ENCODE measurements around the gene DOCK3.
"Not testable (repeated sequence)": the region's sequence is repeated elsewhere in the genome, so short reads cannot be mapped to it uniquely, and the experiment has no call there.

DOCK3 gene

DNA sequence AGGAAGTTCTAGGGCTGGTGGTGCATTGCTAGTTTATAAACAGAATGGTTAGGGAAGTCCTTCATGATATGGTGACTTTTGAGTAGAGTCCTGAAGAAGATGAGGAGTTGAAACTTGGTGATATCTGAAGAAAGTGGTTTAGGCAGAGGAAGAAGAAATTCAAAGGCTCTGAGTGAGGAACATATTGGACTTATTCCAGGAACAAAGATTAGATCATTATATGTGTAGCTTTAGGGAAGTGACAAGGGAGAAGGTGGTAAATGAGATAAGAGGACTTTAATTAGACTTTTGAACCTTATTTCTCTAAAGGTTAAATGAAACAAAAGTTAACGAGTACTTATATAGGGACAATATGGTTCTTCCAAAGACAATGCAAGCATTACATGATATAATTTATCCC, 286.7 kb downstream of the DOCK3 start:
- DNase-seq (ENCODE audit: low spot score): no peak
- TF ChIP-seq, protein P1, sequence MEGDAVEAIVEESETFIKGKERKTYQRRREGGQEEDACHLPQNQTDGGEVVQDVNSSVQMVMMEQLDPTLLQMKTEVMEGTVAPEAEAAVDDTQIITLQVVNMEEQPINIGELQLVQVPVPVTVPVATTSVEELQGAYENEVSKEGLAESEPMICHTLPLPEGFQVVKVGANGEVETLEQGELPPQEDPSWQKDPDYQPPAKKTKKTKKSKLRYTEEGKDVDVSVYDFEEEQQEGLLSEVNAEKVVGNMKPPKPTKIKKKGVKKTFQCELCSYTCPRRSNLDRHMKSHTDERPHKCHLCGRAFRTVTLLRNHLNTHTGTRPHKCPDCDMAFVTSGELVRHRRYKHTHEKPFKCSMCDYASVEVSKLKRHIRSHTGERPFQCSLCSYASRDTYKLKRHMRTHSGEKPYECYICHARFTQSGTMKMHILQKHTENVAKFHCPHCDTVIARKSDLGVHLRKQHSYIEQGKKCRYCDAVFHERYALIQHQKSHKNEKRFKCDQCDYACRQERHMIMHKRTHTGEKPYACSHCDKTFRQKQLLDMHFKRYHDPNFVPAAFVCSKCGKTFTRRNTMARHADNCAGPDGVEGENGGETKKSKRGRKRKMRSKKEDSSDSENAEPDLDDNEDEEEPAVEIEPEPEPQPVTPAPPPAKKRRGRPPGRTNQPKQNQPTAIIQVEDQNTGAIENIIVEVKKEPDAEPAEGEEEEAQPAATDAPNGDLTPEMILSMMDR (IDR thresholded peaks at IDR 0.05; ENCODE audit: extremely low read depth, missing control alignments): no peak

DNA sequence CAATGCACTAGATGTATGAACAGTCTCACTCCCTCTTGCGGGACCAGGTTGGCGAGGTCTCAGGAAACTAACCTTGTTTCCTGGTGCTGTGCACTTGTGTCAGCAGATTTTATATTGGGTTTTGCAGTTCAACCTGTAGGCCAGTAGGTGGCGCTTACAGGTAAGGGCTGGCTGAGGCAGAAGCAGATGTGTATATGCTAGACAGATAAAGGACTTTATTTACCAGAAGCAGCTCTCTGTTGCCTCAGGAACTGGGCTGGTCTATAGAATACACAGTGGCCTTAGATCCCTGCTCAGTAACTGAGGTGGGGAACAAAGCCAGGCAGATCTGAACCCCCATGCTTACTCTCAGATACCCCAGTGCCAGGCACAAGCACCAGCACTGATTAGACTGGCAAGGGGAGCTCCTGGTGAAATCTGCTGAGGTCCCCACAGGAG, 296.8 kb downstream of the DOCK3 start:
- DNase-seq (ENCODE audit: low spot score): peak; percentile 71

DNA sequence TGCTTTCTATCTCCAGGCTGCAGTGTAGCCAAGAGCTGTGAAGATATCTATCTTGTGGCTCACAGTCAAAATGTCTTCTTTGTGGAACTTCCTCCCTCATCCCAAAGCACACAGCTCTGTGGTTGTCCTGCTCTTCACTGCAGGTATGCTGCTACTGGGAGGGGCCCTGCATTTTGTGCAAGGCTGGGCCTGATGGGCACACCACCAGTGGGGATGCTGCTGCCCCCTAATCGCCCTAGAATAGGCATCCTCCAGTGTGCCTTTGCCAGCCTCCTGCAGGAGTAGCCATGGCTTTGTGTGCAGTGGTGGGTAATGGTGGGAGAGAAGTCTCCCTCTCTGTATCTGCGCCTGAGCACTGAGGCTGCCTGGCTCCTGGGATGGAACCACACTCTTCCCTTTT, 297.3 kb downstream of the DOCK3 start:
- DNase-seq (ENCODE audit: low spot score): no peak
- TF ChIP-seq, protein P1 (IDR thresholded peaks at IDR 0.05; ENCODE audit: extremely low read depth, missing control alignments): no peak

More for the DNA sequence above, 296.8 kb downstream of the DOCK3 start:
- TF ChIP-seq, protein P1 (IDR thresholded peaks at IDR 0.05; ENCODE audit: extremely low read depth, missing control alignments): peak; percentile 79

DNA sequence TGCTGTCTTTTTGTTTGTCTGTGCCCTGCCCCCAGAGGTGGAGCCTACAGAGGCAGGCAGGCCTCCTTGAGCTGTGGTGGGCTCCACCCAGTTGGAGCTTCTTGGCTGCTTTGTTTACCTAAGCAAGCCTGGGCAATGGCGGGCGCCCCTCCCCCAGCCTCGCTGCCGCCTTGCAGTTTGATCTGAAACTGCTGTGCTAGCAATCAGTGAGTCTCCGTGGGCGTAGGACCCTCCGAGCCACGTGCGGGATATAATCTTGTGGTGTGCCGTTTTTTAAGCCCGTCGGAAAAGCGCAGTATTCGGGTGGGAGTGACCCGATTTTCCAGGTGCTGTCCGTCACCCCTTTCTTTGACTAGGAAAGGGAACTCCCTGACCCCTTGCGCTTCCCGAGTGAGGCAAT, 303.9 kb downstream of the DOCK3 start:
- not testable (repeated sequence) for DNase-seq (ENCODE audit: low spot score)

DNA sequence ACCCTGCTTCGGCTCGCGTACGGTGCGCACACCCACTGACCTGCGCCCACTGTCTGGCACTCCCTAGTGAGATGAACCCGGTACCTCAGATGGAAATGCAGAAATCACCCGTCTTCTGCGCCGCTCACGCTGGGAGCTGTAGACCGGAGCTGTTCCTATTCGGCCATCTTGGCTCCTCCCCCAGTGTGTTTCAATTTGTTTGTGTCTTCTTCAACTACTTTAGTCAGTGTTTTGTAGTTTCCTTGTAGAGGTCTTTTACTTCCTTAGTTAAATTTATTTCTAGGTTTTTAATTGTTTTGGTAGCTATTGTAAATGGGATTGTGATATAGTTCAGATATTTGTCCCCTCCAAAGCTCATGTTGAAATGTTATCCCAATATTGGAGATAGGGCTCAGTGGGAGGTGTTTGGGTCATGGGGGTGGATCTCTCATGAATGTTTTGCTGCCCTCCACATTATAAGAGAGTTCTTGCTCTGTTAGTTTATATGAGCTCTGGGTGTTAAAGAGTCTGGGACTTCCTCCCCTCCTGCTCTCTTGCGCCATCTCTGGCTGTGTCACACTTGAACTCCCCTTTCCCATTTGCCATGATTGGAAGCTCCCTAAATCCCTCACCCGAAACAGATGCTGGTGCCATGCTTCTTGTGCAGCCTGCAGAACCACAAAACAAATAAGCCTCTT, 304.4 kb downstream of the DOCK3 start:
- TF ChIP-seq, protein P1 (IDR thresholded peaks at IDR 0.05; ENCODE audit: extremely low read depth, missing control alignments): no peak
- DNase-seq (ENCODE audit: low spot score): no peak

DNA sequence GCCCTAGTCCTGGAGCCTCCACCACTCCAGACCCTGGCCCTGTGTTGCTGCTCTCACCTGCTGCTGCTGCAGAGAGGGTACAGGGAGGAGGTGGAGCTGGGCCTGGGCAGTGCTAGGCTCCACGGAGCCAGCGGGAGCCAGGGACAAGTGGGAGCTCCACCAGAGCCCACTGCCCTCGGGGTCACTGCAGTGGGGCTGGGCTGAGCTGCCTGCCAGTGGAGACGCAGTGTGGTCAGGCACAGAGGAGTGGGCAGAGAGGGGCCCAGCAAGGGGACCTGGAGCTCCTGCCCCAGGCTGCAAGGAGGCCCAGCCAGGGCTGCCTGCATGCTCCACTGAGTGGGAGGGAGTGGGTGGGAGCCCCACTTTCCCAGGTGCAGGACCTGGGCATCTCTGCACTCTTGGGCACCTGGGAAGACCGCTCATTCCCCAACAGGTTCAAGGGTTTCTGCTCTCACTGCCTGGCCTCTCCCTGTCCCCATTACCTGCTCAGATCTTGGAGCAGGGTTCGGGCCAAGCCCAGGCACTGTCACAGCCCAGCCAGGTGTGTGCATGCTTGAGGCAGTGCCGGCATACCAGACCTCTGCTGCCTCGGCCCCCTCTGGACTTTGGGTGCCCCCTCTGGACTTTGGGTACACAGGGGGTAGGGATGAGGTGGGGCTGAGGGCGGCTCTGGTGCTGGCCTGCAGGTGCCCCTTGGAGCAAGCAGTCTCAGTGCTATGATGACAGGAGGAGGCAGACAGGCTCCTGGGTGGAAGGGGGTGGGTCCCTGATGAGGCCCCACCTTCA, 308.0 kb downstream of the DOCK3 start:
- DNase-seq (ENCODE audit: low spot score): no peak
- TF ChIP-seq, protein P1 (IDR thresholded peaks at IDR 0.05; ENCODE audit: extremely low read depth, missing control alignments): no peak

DNA sequence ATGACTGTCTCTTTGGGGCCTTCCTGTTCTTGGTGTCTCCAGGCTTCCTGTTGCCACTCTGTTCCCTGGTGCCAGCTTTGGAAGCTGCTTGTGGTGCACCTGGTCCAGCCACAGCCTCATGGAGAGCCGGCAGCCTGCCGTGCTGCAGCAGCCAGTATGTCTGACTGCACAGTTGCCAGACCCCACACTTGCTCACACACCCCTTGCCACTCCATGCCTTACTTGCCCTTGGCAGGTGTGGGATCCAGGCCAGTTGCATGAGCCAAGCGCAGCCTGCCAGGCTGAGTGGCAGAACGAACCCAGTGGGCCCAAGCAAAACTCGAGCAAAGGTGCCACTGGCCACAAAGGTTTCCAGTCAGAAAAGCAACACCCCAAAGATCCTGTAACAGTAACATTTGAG, 309.2 kb downstream of the DOCK3 start:
- DNase-seq (ENCODE audit: low spot score): no peak
- TF ChIP-seq, protein P1 (IDR thresholded peaks at IDR 0.05; ENCODE audit: extremely low read depth, missing control alignments): no peak

All from GM20000 (cell line).